GM21576 (cell line): ENCODE measurements around the gene FBXL16.

Experiments
- ATAC-seq: cut with Tn5 transposase; IDR thresholded peaks from one replicate; pipeline ENCODE4 v1.9.1; 2021; ENCODE audit warnings: mild to moderate bottlenecking, moderate library complexity; ENCODE audit not compliant: unreplicated experiment

FBXL16 gene

DNA sequence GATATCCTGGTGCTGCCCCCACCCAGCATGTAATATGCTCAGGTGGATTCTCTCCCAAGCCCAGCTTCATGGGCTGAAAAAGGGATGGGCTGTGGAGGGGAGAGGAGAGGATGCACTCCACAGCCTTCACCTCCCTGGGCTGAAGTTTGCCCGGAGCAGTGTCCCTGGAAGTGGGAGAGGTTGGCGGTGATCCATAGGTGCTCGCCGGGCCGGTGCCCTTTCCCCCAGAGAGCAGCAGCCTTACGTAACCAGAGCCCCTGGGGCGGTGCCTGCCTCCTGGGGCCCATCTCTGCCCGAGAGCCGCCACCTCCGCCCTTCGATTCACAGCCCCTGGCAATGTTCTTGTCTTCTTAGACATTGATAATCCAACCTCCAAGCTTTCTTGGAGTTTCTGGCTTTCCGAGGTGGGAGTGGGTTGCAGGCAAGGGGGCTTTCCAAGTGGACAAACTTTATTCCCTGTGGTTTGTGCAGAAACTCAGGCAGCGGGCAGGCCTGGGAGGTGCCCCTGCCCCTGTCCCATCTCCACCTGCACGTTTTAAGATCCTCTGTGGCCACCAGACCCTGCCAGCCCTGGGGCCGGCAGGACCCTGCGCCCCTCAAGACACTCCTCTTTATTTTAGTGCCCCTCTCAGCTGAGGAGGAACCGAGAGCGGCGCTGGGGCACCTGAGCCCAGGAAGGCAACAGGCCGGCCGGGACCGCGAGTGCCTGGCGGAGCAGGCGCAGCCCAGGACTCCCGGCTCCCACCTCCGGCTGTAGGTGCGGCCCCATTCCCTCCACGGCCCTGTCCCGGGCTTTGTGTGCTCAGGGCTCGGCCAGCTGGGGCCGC is 59.5 kb downstream of the FBXL16 start:
- no peak for ATAC-seq

DNA sequence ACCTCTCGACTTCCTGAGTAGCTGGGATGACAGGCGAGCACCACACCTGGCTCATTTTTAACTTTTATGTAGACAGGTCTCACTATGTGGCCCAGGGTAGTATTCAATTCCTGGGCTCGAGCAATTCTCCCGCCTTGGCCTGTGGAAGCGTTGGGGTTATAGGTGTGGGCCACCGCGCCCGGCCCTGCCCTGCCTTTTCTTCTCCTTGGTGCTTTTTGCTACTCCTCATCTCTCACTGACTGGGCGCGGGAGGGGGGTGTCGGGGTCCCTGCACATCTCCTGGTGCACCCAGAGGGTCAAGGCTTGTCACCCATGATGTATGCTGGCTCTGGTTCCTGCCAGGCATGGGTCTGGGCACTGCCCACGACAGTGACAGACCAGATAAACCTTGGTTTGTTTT is 61.0 kb downstream of the FBXL16 start:
- ATAC-seq: no peak

DNA sequence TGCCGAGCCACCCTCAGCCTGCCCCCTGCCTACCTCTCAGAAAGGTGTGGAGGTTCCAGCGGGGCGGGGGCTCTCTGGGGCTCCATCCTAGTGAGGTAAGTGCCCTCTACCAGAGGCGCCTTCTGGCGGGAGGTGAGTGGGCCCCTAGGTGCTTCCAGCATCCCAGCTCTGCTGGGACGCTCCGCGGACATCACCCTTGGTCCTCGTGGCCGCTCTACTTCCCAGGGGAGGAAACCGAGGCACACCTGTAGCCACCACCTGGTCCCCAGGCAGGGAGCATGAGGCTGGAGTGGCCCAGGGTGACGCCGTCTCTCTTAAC is 62.6 kb downstream of the FBXL16 start:
- ATAC-seq: no peak
